GM19035 (cell line): Measurements from ENCODE around the gene STK32C.
"Not testable (repeated sequence)": the region's sequence is repeated elsewhere in the genome, so short reads cannot be mapped to it uniquely, and the experiment has no call there.

Source experiments
- ATAC-seq: cut with Tn5 transposase; IDR thresholded peaks from one replicate; pipeline ENCODE4 v1.9.1; 2021; ENCODE audit not compliant: unreplicated experiment

STK32C gene

GRCh38 chr10:132269266-132270230 lies 38.2 kb downstream of the STK32C start:
- no peak for ATAC-seq

GRCh38 chr10:132267916-132268315 lies 39.8 kb downstream of the STK32C start:
- ATAC-seq: not testable (repeated sequence)

- ATAC-seq: no peak
Observed at GRCh38 chr10:132266594-132267161, 41.1 kb downstream of the STK32C start.

GRCh38 chr10:132265890-132266496 lies 41.8 kb downstream of the STK32C start:
- ATAC-seq: no peak

- ATAC-seq: no peak
Observed at GRCh38 chr10:132264966-132265889, 42.5 kb downstream of the STK32C start.

- no peak for ATAC-seq
Observed at GRCh38 chr10:132264306-132264950, 43.3 kb downstream of the STK32C start.

GRCh38 chr10:132263866-132264265 lies 43.9 kb downstream of the STK32C start:
- no peak for ATAC-seq

- ATAC-seq: no peak
Observed at GRCh38 chr10:132259702-132260482, 47.9 kb downstream of the STK32C start.

GRCh38 chr10:132258423-132258822 lies 49.3 kb downstream of the STK32C start:
- ATAC-seq: no peak

- ATAC-seq: no peak
Observed at GRCh38 chr10:132257907-132258306, 49.8 kb downstream of the STK32C start.

- ATAC-seq: no peak
Observed at GRCh38 chr10:132257271-132257670, 50.5 kb downstream of the STK32C start.

GRCh38 chr10:132256866-132257265 lies 50.9 kb downstream of the STK32C start:
- ATAC-seq: no peak

- ATAC-seq: no peak
Observed at GRCh38 chr10:132255489-132256344, 52.0 kb downstream of the STK32C start.

GRCh38 chr10:132254841-132255240 lies 52.9 kb downstream of the STK32C start:
- ATAC-seq: no peak

- ATAC-seq: no peak
Observed at GRCh38 chr10:132253092-132253687, 54.6 kb downstream of the STK32C start.

- ATAC-seq: no peak
Observed at GRCh38 chr10:132252412-132252811, 55.3 kb downstream of the STK32C start.

GRCh38 chr10:132251928-132252327 lies 55.8 kb downstream of the STK32C start:
- no peak for ATAC-seq
